ENCODE results near the gene ZBTB43. TPM values are rescaled to one million over a fixed set of nuclear protein-coding genes. Genes with fewer than 3 reads are reported as not detected.

The ZBTB43 gene
- total RNA-seq, 4 donors from 2014 or later, result 12.1 to 25.1 (median 13.5) TPM

DNA sequence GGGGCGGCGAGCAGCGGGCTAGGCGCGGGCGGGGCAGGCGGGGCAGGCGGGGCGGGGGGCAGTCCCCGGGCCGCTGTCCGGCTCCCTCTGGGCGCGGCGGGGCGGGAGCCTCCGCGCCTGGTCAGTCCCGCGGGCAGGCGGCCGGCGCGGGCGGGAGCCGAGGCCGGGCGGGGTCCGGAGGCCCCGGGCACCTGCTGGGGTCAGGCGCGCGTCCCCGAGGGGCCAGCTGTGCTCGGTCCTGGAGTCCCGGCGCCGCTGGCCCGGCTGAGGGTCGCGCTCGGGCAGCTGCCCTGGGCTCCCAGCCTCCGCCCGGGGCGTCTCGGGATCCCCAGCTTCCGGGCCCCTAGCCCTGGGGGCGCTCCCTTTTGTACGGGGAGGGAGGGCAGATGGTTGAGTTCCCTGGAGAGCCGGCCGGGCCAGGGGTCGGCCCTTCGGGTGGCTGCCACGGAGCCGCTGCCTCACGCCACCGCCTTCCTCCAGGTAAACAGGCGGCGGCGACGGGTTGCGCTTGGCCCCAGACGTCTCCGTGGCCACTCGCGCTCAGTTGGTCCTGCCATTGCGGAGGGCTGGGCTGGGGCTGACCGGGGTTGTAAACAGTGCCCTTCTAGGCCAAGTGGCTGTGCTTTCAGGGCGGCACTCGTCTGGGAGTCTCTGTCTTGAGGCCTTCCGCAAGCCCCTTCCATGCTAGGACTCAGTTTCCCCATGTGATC lies 56.1 kb downstream of the ZBTB43 start:
- H3K9me3 ChIP-seq, result no peaks in the 10 kb centered on the region
- peak overlapping the region; percentile 12 to 85 (median 62) for H3K27ac ChIP-seq
- peak; percentile 47 to 49 for DNase-seq
- no peaks in the 10 kb centered on the region for H3K27me3 ChIP-seq
- TF ChIP-seq, protein P1, sequence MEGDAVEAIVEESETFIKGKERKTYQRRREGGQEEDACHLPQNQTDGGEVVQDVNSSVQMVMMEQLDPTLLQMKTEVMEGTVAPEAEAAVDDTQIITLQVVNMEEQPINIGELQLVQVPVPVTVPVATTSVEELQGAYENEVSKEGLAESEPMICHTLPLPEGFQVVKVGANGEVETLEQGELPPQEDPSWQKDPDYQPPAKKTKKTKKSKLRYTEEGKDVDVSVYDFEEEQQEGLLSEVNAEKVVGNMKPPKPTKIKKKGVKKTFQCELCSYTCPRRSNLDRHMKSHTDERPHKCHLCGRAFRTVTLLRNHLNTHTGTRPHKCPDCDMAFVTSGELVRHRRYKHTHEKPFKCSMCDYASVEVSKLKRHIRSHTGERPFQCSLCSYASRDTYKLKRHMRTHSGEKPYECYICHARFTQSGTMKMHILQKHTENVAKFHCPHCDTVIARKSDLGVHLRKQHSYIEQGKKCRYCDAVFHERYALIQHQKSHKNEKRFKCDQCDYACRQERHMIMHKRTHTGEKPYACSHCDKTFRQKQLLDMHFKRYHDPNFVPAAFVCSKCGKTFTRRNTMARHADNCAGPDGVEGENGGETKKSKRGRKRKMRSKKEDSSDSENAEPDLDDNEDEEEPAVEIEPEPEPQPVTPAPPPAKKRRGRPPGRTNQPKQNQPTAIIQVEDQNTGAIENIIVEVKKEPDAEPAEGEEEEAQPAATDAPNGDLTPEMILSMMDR (IDR thresholded peaks at IDR 0.05), result no peak
- 0% methylated on average over 7 to 9 of the region's 71 CpGs for WGBS, 2 donors
- H3K4me3 ChIP-seq (replicated peaks in 1 of 3), result peak overlapping the region; percentile 62 to 82 (median 80)
- H3K36me3 ChIP-seq, result peaks cover 0 to 2% of the 10 kb centered on the region in 2 donors
- H3K4me1 ChIP-seq, result peaks cover 18 to 34% of the 10 kb centered on the region in 2 donors
- intact Hi-C loops (cut with DNase I), result no loop called here

DNA sequence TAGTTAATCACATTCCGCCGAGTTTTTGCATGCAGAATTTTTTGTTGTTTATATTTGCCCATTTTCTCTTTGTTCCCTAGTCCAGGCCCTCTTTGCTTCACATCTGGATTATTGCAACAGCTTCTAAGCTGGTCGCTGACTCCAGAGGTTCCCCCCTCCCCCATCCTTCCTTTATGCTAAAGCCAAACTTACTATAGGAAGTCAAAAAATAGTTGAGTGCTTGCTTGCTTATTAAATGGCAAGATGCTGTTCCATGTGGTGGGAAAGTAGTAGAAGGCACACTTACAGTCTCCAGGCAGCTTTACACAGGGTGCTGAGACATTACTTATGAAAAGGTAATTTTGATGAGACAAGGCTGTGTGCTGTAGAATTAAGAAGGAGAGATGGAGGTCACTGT lies 56.9 kb downstream of the ZBTB43 start:
- Histone ChIP-seq H3K27me3 (no peaks in the 10 kb centered on the region), H3K27ac (peak overlapping the region in 2 of 3 donors; percentile 62 to 85), H3K36me3 (peaks cover 0 to 2% of the 10 kb centered on the region in 2 donors), H3K9me3 (no peaks in the 10 kb centered on the region), H3K4me1 (peaks cover 18 to 34% of the 10 kb centered on the region in 2 donors), H3K4me3 (replicated peaks in 1 of 3) (peak overlapping the region in 1 of 3 donors; percentile 82)
- intact Hi-C loops (cut with DNase I), result no loop called here
- DNase-seq, result no peak
- 15 to 21% methylated on average over 3 of the region's 3 CpGs for WGBS, 2 donors
- TF ChIP-seq, protein P1 (IDR thresholded peaks at IDR 0.05), result no peak
- no peak for TF ChIP-seq POLR2A (IDR thresholded peaks at IDR 0.05)

DNA sequence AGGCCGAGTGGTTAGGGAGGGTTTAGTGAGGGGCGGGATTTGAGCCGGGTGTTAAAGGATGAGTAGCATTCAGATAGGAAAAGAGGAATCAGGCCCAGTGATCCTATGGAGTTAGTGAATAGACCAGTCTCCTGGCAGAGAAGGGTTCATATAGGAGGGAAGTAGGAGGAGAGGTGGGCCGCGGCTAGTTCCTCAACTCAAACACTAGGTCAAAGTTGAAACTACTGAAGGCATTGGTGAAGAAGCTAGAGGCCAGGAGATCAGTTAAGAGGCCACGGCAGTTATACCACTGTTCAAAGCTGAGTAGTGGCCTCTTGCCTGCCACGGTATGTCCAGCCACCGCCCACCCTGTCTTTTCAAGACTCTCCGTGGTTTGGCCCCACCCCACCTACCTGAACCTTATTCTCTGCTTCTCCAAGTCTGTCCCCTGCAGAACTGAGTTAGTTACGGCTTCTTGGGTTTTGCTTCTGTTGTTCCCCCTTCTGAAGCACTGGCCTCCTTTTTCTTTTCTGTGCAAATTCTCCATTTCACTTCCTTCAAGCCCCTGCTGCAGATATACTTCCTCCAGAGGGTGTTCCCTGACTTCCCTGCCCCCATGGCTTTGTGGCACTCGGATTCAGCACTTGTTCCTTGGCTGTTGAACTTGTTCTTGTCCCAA lies 57.4 kb downstream of the ZBTB43 start:
- no peak for TF ChIP-seq POLR2A (IDR thresholded peaks at IDR 0.05)
- TF ChIP-seq, protein P1 (IDR thresholded peaks at IDR 0.05), result no peak
- peaks cover 18 to 31% of the 10 kb centered on the region in 2 donors for H3K4me1 ChIP-seq
- no peaks in the 10 kb centered on the region for H3K27me3 ChIP-seq
- intact Hi-C loops (cut with DNase I), result no loop called here
- WGBS, 2 donors, result 27 to 37% methylated on average over 11 of the region's 11 CpGs
- H3K36me3 ChIP-seq, result peaks cover 0 to 2% of the 10 kb centered on the region in 2 donors
- H3K27ac ChIP-seq, result peak overlapping the region in 1 of 3 donors; percentile 85
- H3K9me3 ChIP-seq, result no peaks in the 10 kb centered on the region
- DNase-seq, result peak; percentile 63 to 67
- H3K4me3 ChIP-seq (replicated peaks in 1 of 3), result peak overlapping the region in 1 of 3 donors; percentile 82

DNA sequence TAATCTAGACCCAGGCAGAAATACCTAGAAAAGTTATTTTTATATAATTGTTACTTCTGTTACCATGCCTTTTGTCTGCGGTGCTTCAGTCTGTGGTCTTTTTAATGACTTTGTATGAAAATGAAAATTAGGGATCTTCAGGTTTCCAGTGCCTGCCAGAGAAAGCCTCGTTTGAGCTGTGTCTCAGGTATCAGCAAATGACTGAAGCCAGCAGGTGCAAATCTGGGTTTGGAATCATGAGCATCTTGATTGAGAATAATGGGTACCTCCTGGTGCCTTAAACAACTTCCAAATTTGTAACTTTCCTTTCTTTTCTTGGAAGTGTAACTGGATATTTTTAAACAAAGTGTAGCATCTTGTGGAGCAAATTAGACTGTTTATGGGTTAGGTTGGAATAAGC lies 59.9 kb downstream of the ZBTB43 start:
- Histone ChIP-seq H3K4me1 (peaks cover 18 to 22% of the 10 kb centered on the region in 2 donors), H3K36me3 (peaks cover 0 to 2% of the 10 kb centered on the region in 2 donors), H3K27me3 (no peaks in the 10 kb centered on the region), H3K9me3 (no peaks in the 10 kb centered on the region), H3K27ac (no peak overlapping the region), H3K4me3 (replicated peaks in 1 of 3) (no peak overlapping the region)
- DNase-seq, result no peak
- intact Hi-C loops (cut with DNase I), result no loop called here
- 77 to 81% methylated on average over 2 of the region's 2 CpGs for WGBS, 2 donors
- TF ChIP-seq, protein P1 (IDR thresholded peaks at IDR 0.05), result no peak
- no peak for TF ChIP-seq POLR2A (IDR thresholded peaks at IDR 0.05)

DNA sequence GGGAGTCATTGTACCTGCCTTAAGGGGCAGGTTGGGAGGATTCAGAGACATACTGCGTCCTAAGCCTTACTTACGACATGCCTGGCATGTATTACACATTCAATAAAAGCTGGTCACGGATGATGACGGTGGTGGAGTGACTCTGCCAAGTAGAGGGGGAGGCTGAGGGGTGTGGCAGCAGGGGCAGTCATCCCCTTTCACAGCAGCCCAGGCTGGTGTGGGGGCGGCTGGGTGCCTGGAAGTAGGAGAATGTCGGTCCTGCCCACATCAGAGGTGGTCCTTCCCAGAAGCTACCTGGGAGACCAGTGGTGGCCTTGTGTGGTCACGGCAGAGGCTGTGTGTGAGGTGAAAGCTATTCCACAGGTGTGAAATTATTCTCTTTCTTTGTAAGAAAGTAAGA lies 64.5 kb downstream of the ZBTB43 start:
- H3K4me3 ChIP-seq (replicated peaks in 1 of 3), result no peak overlapping the region
- DNase-seq, result no peak
- peaks cover 0 to 2% of the 10 kb centered on the region in 2 donors for H3K36me3 ChIP-seq
- no peak overlapping the region for H3K27ac ChIP-seq
- peaks cover 0 to under 1% of the 10 kb centered on the region in 2 donors for H3K4me1 ChIP-seq
- no peak for TF ChIP-seq POLR2A (IDR thresholded peaks at IDR 0.05)
- TF ChIP-seq, protein P1 (IDR thresholded peaks at IDR 0.05), result no peak
- no peaks in the 10 kb centered on the region for H3K27me3 ChIP-seq
- intact Hi-C loops (cut with DNase I), result no loop called here
- H3K9me3 ChIP-seq, result no peaks in the 10 kb centered on the region
- 92% methylated on average over 7 of the region's 7 CpGs for WGBS, 2 donors

Measured in thyroid gland (tissue), 4 donors.